ENCODE results near the gene EFCAB6. TPM values are rescaled to one million over a fixed set of nuclear protein-coding genes. Genes with fewer than 3 reads are reported as not detected.

The EFCAB6 gene
- total and polyA plus RNA-seq, 10 of the 15 experiments (the other 5 are each of a cell fraction or from before 2014, with no cell fraction given), result 0.05 to 0.42 (median 0.19) TPM

GRCh38 chr22:43726964-43727543 lies 85.1 kb downstream of the EFCAB6 start:
- BruUV-seq (replicated peaks), result no TSS peak
- no peaks in the 10 kb centered on the region for H3K9me3 ChIP-seq (replicated peaks; ENCODE audit: control insufficient read depth, insufficient read depth, low read length)
- ChIA-PET POLR2A (no interaction called here), SMC1A (ENCODE audit: uncharacterized antibody, unreplicated experiment) (no interaction called here), RAD21 (ENCODE audit: unreplicated experiment) (no interaction called here), CTCF (no interaction called here)
- H3K4me2 ChIP-seq (ENCODE audit: control insufficient read depth, insufficient read depth), result no peak overlapping the region
- intact Hi-C loops (cut with micrococcal nuclease; ENCODE audit: unreplicated experiment) (no loop called here), in situ Hi-C loops (cut with MboI) (no loop called here)
- no peak overlapping the region for H3K27ac ChIP-seq (ENCODE audit: control insufficient read depth, insufficient read depth)
- no peaks in the 10 kb centered on the region for H3K4me1 ChIP-seq (ENCODE audit: control insufficient read depth, insufficient read depth, low read length)
- no peak overlapping the region for H2AFZ ChIP-seq (ENCODE audit: control insufficient read depth, low read depth, low read length)
- no peak overlapping the region for H3K4me3 ChIP-seq
- no peaks in the 10 kb centered on the region for H4K20me1 ChIP-seq (ENCODE audit: control insufficient read depth, insufficient read depth)
- 0% methylated on average over 1 of the region's 1 CpG for WGBS (ENCODE audit: insufficient coverage, insufficient replicate concordance, low lambda C conversion rate, missing lambda C conversion rate)
- no peak overlapping the region for H3K9ac ChIP-seq (ENCODE audit: control insufficient read depth, insufficient read depth, low read length)
- FAIRE-seq, result no peak
- no peaks in the 10 kb centered on the region for H3K27me3 ChIP-seq (replicated peaks in 1 of 2; ENCODE audit: control insufficient read depth in 2 of 2, insufficient read depth in 2 of 2, low read length in 1 of 2)
- H3K36me3 ChIP-seq (ENCODE audit: control insufficient read depth in 2 of 2, insufficient read depth in 2 of 2, low read length in 1 of 2), result no peaks in the 10 kb centered on the region
- no peak for DNase-seq (ENCODE audit: low read depth, low spot score)
- no peaks in the 10 kb centered on the region for H3K79me2 ChIP-seq (ENCODE audit: control insufficient read depth, insufficient read depth, low read length)
- no peak for ATAC-seq
- TF ChIP-seq ASH2L (IDR thresholded peaks at IDR 0.05; ENCODE audit: borderline replicate concordance, low read depth) (no peak), JUND (IDR thresholded peaks at IDR 0.05; ENCODE audit: low read depth, low read length) (no peak), ZNF217 (IDR thresholded peaks at IDR 0.05) (no peak), ATF7 (IDR thresholded peaks at IDR 0.05; ENCODE audit: low read depth) (no peak), E2F4 (IDR thresholded peaks at IDR 0.05; ENCODE audit: low read depth, low read length) (no peak), CTCF (IDR thresholded peaks at IDR 0.05 in 2 of 3, conservative IDR thresholded peaks at IDR 0.05 in 1 of 3; ENCODE audit: control insufficient read depth in 2 of 3, extremely low read depth in 1 of 3, insufficient read depth in 1 of 3, low read depth in 3 of 3, low read length in 3 of 3) (no peak), ATF3 (IDR thresholded peaks at IDR 0.05; ENCODE audit: borderline replicate concordance, extremely low read depth, low read depth, low read length) (no peak), IKZF1 (conservative IDR thresholded peaks at IDR 0.05) (no peak), SUPT20H (IDR thresholded peaks at IDR 0.05; ENCODE audit: borderline replicate concordance, control insufficient read depth, low read depth, low read length) (no peak), MEF2A (IDR thresholded peaks at IDR 0.05; ENCODE audit: insufficient read depth, low read depth, low read length) (no peak), CEBPB (IDR thresholded peaks at IDR 0.05; ENCODE audit: borderline replicate concordance in 1 of 2, low read depth in 2 of 2, low read length in 2 of 2) (no peak), RBBP5 (conservative IDR thresholded peaks at IDR 0.05) (no peak), CHD4 (IDR thresholded peaks at IDR 0.05) (no peak), SIX5 (IDR thresholded peaks at IDR 0.05; ENCODE audit: low read depth, low read length, severe bottlenecking) (no peak), SRF (IDR thresholded peaks at IDR 0.05; ENCODE audit: low read depth in 2 of 2, low read length in 2 of 2) (no peak), SP1 (IDR thresholded peaks at IDR 0.05; ENCODE audit: low read depth, low read length) (no peak), ZNF687 (IDR thresholded peaks at IDR 0.05) (no peak)

All from GM12878 (cell line).